ENCODE measurements around the gene ZNF584.
"Not testable (repeated sequence)": the region's sequence is repeated elsewhere in the genome, so short reads cannot be mapped to it uniquely, and the experiment has no call there.

DNA sequence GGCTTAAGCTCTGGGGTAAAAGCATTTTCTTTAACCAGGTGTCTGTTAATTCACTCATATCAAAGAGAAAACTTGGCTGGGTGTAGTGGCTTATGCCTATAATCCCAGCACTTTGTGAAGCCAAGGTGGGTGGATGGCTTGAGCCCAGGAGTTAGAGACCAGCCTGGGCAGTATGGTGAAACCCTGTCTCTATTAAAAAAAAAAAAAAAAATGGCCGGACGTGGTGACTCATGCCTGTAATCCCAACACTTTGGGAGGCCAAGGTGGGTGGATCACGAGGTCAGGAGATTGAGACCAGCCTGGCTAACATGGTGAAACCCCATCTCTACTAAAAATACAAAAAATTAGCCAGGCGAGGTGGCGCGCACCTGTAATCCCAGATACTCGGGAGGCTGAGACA is 31.7 kb upstream of the ZNF584 start:
- not testable (repeated sequence) for TF ChIP-seq EZH2 (IDR thresholded peaks at IDR 0.05); POLR2AphosphoS5 (IDR thresholded peaks at IDR 0.05; ENCODE audit: borderline replicate concordance, low read depth, low read length); FOXP2 (optimal IDR thresholded peaks at IDR 0.05; ENCODE audit: control extremely low read depth, extremely low read length, insufficient read depth)

Data from SK-N-MC (cell line).